Measurements from ENCODE around the gene BLOC1S6. TPM values are rescaled to one million over a fixed set of nuclear protein-coding genes. Genes with fewer than 3 reads are reported as not detected.

The BLOC1S6 gene
- total and polyA plus RNA-seq, 2 of the 8 experiments (the other 6 are each of a cell fraction or from before 2014, with no cell fraction given), result 4.5 to 28.8 TPM

GRCh38 chr15:45548753-45549520 is 38.2 kb upstream of the BLOC1S6 start (continued):
- TF ChIP-seq CHD7 (IDR thresholded peaks at IDR 0.05; ENCODE audit: insufficient replicate concordance, low read length) (no peak), PHF8 (conservative IDR thresholded peaks at IDR 0.05; ENCODE audit: low read depth, low read length) (no peak), EGR1 (IDR thresholded peaks at IDR 0.05; ENCODE audit: borderline replicate concordance, low read depth, low read length) (no peak), CREB1 (IDR thresholded peaks at IDR 0.05) (no peak), SUZ12 (IDR thresholded peaks at IDR 0.05; ENCODE audit: low read length) (no peak), RAD21 (IDR thresholded peaks at IDR 0.05 in 1 of 2, conservative IDR thresholded peaks at IDR 0.05 in 1 of 2; ENCODE audit: low read depth in 2 of 2, low read length in 2 of 2) (no peak), GTF2F1 (IDR thresholded peaks at IDR 0.05; ENCODE audit: borderline replicate concordance, low read depth, low read length) (no peak), CHD2 (IDR thresholded peaks at IDR 0.05; ENCODE audit: low read length) (no peak), CBX8 (IDR thresholded peaks at IDR 0.05; ENCODE audit: borderline replicate concordance, low read depth, low read length) (no peak), ZNF274 (IDR thresholded peaks at IDR 0.05; ENCODE audit: borderline replicate concordance, extremely low read depth, low read length) (no peak), TAF1 (IDR thresholded peaks at IDR 0.05; ENCODE audit: low read depth, low read length) (no peak)

Measured in H1 (cell line).